IPS-11a (cell line): ENCODE results near the gene PRSS12.
"Not testable (repeated sequence)": the region's sequence is repeated elsewhere in the genome, so short reads cannot be mapped to it uniquely, and the experiment has no call there.

Source experiments
- H3K4me3 ChIP-seq: one replicate; pipeline ENCODE4 v1.5.1; 2013; ENCODE audit warnings: low read depth, low read length, control low read depth

Gene PRSS12

GRCh38 chr4:118280501-118281218 lies 72.1 kb downstream of the PRSS12 start:
- no peak overlapping the region for H3K4me3 ChIP-seq

- peak overlapping the region; percentile 98 for H3K4me3 ChIP-seq
Observed at GRCh38 chr4:118279920-118280432, 72.8 kb downstream of the PRSS12 start.

- H3K4me3 ChIP-seq: peak overlapping the region; percentile 98
Observed at GRCh38 chr4:118279328-118279727, 73.5 kb downstream of the PRSS12 start.

- peak overlapping the region; percentile 98 for H3K4me3 ChIP-seq
Observed at GRCh38 chr4:118278473-118279274, 74.1 kb downstream of the PRSS12 start.

- H3K4me3 ChIP-seq: no peak overlapping the region
Observed at GRCh38 chr4:118277243-118277642, 75.6 kb downstream of the PRSS12 start.

- H3K4me3 ChIP-seq: no peak overlapping the region
Observed at GRCh38 chr4:118276580-118276979, 76.2 kb downstream of the PRSS12 start.

GRCh38 chr4:118273642-118274041 lies 79.2 kb downstream of the PRSS12 start:
- no peak overlapping the region for H3K4me3 ChIP-seq

GRCh38 chr4:118271788-118272187 lies 81.0 kb downstream of the PRSS12 start:
- H3K4me3 ChIP-seq: no peak overlapping the region

GRCh38 chr4:118270492-118270891 lies 82.3 kb downstream of the PRSS12 start:
- H3K4me3 ChIP-seq: no peak overlapping the region

- no peak overlapping the region for H3K4me3 ChIP-seq
Observed at GRCh38 chr4:118268780-118269179, 84.0 kb downstream of the PRSS12 start.

- not testable (repeated sequence) for H3K4me3 ChIP-seq
Observed at GRCh38 chr4:118266145-118266496, 86.7 kb downstream of the PRSS12 start.

GRCh38 chr4:118265312-118266144 lies 87.3 kb downstream of the PRSS12 start:
- H3K4me3 ChIP-seq: peak overlapping the region; percentile 17

GRCh38 chr4:118264096-118264495 lies 88.7 kb downstream of the PRSS12 start:
- H3K4me3 ChIP-seq: no peak overlapping the region

GRCh38 chr4:118260309-118260708 lies 92.5 kb downstream of the PRSS12 start:
- H3K4me3 ChIP-seq: no peak overlapping the region

GRCh38 chr4:118259111-118259510 lies 93.7 kb downstream of the PRSS12 start:
- H3K4me3 ChIP-seq: no peak overlapping the region

- H3K4me3 ChIP-seq: no peak overlapping the region
Observed at GRCh38 chr4:118254368-118254767, 98.4 kb downstream of the PRSS12 start.

GRCh38 chr4:118249890-118250289 lies 102.9 kb downstream of the PRSS12 start:
- H3K4me3 ChIP-seq: no peak overlapping the region

- H3K4me3 ChIP-seq: no peak overlapping the region
Observed at GRCh38 chr4:118237531-118237930, 115.3 kb downstream of the PRSS12 start.

- no peak overlapping the region for H3K4me3 ChIP-seq
Observed at GRCh38 chr4:118235566-118236120, 117.2 kb downstream of the PRSS12 start.
